HG03354 (cell line): ENCODE measurements around the gene SYCP2L.
"Not testable (repeated sequence)": the region's sequence is repeated elsewhere in the genome, so short reads cannot be mapped to it uniquely, and the experiment has no call there.

ENCODE experiments used
- ATAC-seq: cut with Tn5 transposase; IDR thresholded peaks from one replicate; pipeline ENCODE4 v1.9.1; 2021; ENCODE audit warnings: mild to moderate bottlenecking; ENCODE audit not compliant: unreplicated experiment, poor library complexity, severe bottlenecking

SYCP2L gene

GRCh38 chr6:10949579-10950490, 63.0 kb downstream of the SYCP2L start:
- ATAC-seq: no peak

- no peak for ATAC-seq
Observed at GRCh38 chr6:10951675-10952282, 64.9 kb downstream of the SYCP2L start.

- peak; percentile 94 for ATAC-seq
Observed at GRCh38 chr6:10954590-10955010, 67.7 kb downstream of the SYCP2L start.

GRCh38 chr6:10956776-10957175, 69.9 kb downstream of the SYCP2L start:
- no peak for ATAC-seq

- no peak for ATAC-seq
Observed at GRCh38 chr6:10957414-10957886, 70.6 kb downstream of the SYCP2L start.

- no peak for ATAC-seq
Observed at GRCh38 chr6:10960171-10960570, 73.3 kb downstream of the SYCP2L start.

- no peak for ATAC-seq
Observed at GRCh38 chr6:10961837-10962236, 75.0 kb downstream of the SYCP2L start.

GRCh38 chr6:10962673-10963072, 75.8 kb downstream of the SYCP2L start:
- ATAC-seq: peak; percentile 43

GRCh38 chr6:10963113-10963512, 76.3 kb downstream of the SYCP2L start:
- no peak for ATAC-seq

- ATAC-seq: peak; percentile 96
Observed at GRCh38 chr6:10964684-10965083, 77.8 kb downstream of the SYCP2L start.

GRCh38 chr6:10968776-10969175, 81.9 kb downstream of the SYCP2L start:
- ATAC-seq: no peak

- no peak for ATAC-seq
Observed at GRCh38 chr6:10970731-10971130, 83.9 kb downstream of the SYCP2L start.

GRCh38 chr6:10972196-10972595, 85.3 kb downstream of the SYCP2L start:
- no peak for ATAC-seq

- no peak for ATAC-seq
Observed at GRCh38 chr6:10976571-10976970, 89.7 kb downstream of the SYCP2L start.

GRCh38 chr6:10977231-10977968, 90.5 kb downstream of the SYCP2L start:
- no peak for ATAC-seq

- ATAC-seq: no peak
Observed at GRCh38 chr6:10979603-10980002, 92.8 kb downstream of the SYCP2L start.

- no peak for ATAC-seq
Observed at GRCh38 chr6:10981409-10981808, 94.6 kb downstream of the SYCP2L start.

GRCh38 chr6:10984959-10985358, 98.1 kb downstream of the SYCP2L start:
- not testable (repeated sequence) for ATAC-seq

- no peak for ATAC-seq
Observed at GRCh38 chr6:10989587-10989986, 102.7 kb downstream of the SYCP2L start.

GRCh38 chr6:10991115-10991514, 104.3 kb downstream of the SYCP2L start:
- no peak for ATAC-seq
